GM23248 (cell line): ENCODE measurements around the gene ARHGEF38. TPM values are rescaled to one million over a fixed set of nuclear protein-coding genes. Genes with fewer than 3 reads are reported as not detected.

Experiments
- DNase-seq: peaks from one replicate; pipeline ENCODE4 v3.0.0-alpha.2; 2015
- H2AFZ ChIP-seq: fragments of 200-600 bp; sonication (generic); 2 replicates; pipeline ENCODE4 v1.6.1; 2016; ENCODE audit warnings: antibody characterized with exemption
- H3F3A ChIP-seq: fragments of 200-600 bp; sonication (generic); 2 replicates; pipeline ENCODE4 v1.6.1; 2016; ENCODE audit warnings: mild to moderate bottlenecking, antibody characterized with exemption, mixed run types; ENCODE audit not compliant: insufficient read depth
- H3K27ac ChIP-seq: fragments of 200-600 bp; sonication (generic); 2 replicates; pipeline ENCODE4 v1.5.1; 2016; ENCODE audit warnings: mild to moderate bottlenecking
- H3K27me3 ChIP-seq: fragments of 200-600 bp; sonication (generic); replicated peaks from 2 replicates; pipeline ENCODE4 v1.6.1; 2016; ENCODE audit warnings: mild to moderate bottlenecking; ENCODE audit not compliant: insufficient read depth
- H3K36me3 ChIP-seq: fragments of 200-600 bp; sonication (generic); 2 replicates; pipeline ENCODE4 v1.6.1; 2016; ENCODE audit warnings: low read depth, mild to moderate bottlenecking
- H3K4me1 ChIP-seq: fragments of 200-600 bp; sonication (generic); 2 replicates; pipeline ENCODE4 v1.6.1; 2016; ENCODE audit warnings: mild to moderate bottlenecking; ENCODE audit not compliant: insufficient read depth
- H3K4me2 ChIP-seq: fragments of 200-600 bp; sonication (generic); one replicate; pipeline ENCODE4 v1.6.1; 2016; ENCODE audit warnings: mild to moderate bottlenecking; ENCODE audit not compliant: unreplicated experiment
- H3K4me3 ChIP-seq: fragments of 200-600 bp; sonication (generic); 2 replicates; pipeline ENCODE4 v1.5.1; 2016; ENCODE audit warnings: mild to moderate bottlenecking
- H3K79me2 ChIP-seq: fragments of 200-600 bp; sonication (generic); 2 replicates; pipeline ENCODE4 v1.6.1; 2016; ENCODE audit warnings: mild to moderate bottlenecking; ENCODE audit not compliant: insufficient read depth
- H3K9ac ChIP-seq: fragments of 200-600 bp; sonication (generic); 2 replicates; pipeline ENCODE4 v1.6.1; 2016; ENCODE audit warnings: mild to moderate bottlenecking
- H3K9me2 ChIP-seq: fragments of 200-600 bp; sonication (generic); 2 replicates; pipeline ENCODE4 v1.6.1; 2016; ENCODE audit warnings: mixed run types, mild to moderate bottlenecking, moderate library complexity; ENCODE audit not compliant: insufficient read depth
- H3K9me3 ChIP-seq: fragments of 200-600 bp; sonication (generic); one replicate; pipeline ENCODE4 v1.6.1; 2017; ENCODE audit warnings: low read depth
- H4K20me1 ChIP-seq: fragments of 200-600 bp; sonication (generic); 2 replicates; pipeline ENCODE4 v1.6.0; 2016; ENCODE audit not compliant: insufficient read depth
- EZH2 ChIP-seq: fragments of 200-600 bp; sonication (generic); IDR thresholded peaks from 2 replicates; pipeline ENCODE4 v1.6.1; 2018; ENCODE audit warnings: antibody characterized with exemption, mild to moderate bottlenecking; ENCODE audit not compliant: insufficient read depth, poor library complexity, severe bottlenecking
- EZH2phosphoT487 ChIP-seq: fragments of 200-600 bp; sonication (generic); IDR thresholded peaks from 2 replicates; pipeline ENCODE4 v1.6.1; 2018; ENCODE audit warnings: antibody characterized with exemption, moderate library complexity, mild to moderate bottlenecking, low read depth; ENCODE audit not compliant: insufficient read depth
- WGBS, 2 experiments: methylation state at CpG; one replicate each; pipeline ENCODE4 v1.1.6; 2015 to 2017; ENCODE audit warnings: low lambda C conversion rate in 2 of 2, low coverage in 1 of 2; ENCODE audit errors: missing lambda C conversion rate in 2 of 2; 5-methylcytosine and 5-hydroxymethylcytosine counted together
- in situ Hi-C: fragments of 300-500 bp; cut with MboI; formaldehyde crosslinking; loops from 2 replicates; pipeline ENCODE4 v1.15.0; 2020
- polyA plus RNA-seq: library from polyadenylated mRNA; unstranded; fragments of >200 nt; fragmentation: Nextera tagmentation; extraction: Ambion mirVana; gene quantifications from 2 replicates; pipeline ENCODE4 v1.2.1, GENCODE V29; 2016
- total RNA-seq: library from RNA; depleted of rRNA; stranded (reverse); fragments of >200 nt; shearing (Covaris generic); gene quantifications from 2 replicates; pipeline ENCODE4 v1.2.3, GENCODE V29; 2014

Gene ARHGEF38
- total and polyA plus RNA-seq, 2 experiments from 2014 or later: not detected

DNA sequence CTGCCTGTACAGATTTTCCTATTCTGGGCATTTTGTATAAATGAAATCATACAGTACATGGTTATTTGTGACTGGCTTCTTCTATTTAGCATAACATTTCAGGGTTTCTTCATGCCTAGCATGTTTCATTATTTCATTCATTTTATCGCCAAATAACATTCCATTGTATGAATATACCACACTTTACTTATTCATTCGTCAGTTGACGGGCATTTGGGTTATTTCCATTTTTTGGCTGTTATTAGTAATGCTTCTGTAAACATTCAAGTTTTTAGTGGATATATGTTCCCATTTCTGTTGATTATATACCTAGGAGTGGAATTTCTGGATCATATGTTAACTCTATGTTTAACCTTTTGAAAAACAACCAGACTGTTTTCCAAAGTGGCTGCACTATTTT, 108.6 kb downstream of the ARHGEF38 start:
- Histone ChIP-seq H3K4me1 (no peaks in the 10 kb centered on the region), H3K9me2 (no peaks in the 10 kb centered on the region), H4K20me1 (no peaks in the 10 kb centered on the region), H3K9ac (no peak overlapping the region), H3K27me3 (no peaks in the 10 kb centered on the region), H3K79me2 (no peaks in the 10 kb centered on the region), H3K9me3 (no peaks in the 10 kb centered on the region), H3K27ac (no peak overlapping the region), H3K36me3 (no peaks in the 10 kb centered on the region), H3F3A (no peaks in the 10 kb centered on the region), H3K4me3 (no peak overlapping the region), H2AFZ (no peak overlapping the region), H3K4me2 (no peak overlapping the region)
- TF ChIP-seq EZH2phosphoT487 (no peak), EZH2 (no peak)
- in situ Hi-C loops: no loop called here
- WGBS, 2 experiments: 86 to 91% methylated on average over 3 of the region's 3 CpGs
- DNase-seq: no peak

DNA sequence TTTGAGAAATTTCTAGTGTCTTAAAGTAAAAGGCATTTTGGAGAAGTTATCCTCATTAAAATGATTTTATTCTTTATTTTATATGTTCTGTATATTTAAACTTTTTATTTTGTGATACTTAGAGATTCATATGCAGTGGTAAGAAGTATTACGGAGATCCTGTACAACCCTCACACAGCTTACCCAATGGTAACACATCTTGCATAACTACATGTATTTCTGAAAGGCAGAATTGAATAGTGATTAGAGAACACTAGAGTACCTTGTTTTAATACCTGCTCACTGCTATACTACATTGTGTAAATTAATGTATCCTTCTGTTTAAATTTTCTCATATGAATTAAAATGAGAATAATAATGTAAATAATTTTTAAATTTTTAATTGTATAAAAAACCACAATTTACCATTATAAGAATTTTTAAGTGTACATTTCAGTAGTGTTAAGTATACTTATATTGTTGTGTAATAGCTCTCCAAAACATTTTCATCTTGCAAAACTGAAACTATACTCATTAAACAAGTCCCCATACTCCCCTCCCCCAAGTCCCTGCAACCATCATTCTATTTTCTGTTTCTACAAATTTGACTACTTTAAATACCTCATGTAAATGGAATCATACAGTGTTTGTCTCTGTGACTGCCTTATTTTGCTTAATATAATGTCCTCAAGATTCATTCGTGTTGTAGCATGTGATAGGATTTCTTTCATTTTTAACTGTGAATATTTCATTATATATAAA, 110.7 kb downstream of the ARHGEF38 start:
- H3K4me3 ChIP-seq: no peak overlapping the region
- H2AFZ ChIP-seq: no peak overlapping the region
- 67 to 70% methylated on average over 2 of the region's 2 CpGs for WGBS, 2 experiments
- no peaks in the 10 kb centered on the region for H3K9me2 ChIP-seq
- no peaks in the 10 kb centered on the region for H3F3A ChIP-seq
- no peak overlapping the region for H3K27ac ChIP-seq
- H3K4me2 ChIP-seq: no peak overlapping the region
- H3K9me3 ChIP-seq: no peaks in the 10 kb centered on the region
- no peaks in the 10 kb centered on the region for H3K79me2 ChIP-seq
- no peaks in the 10 kb centered on the region for H3K4me1 ChIP-seq
- TF ChIP-seq EZH2 (no peak), EZH2phosphoT487 (no peak)
- DNase-seq: no peak
- H4K20me1 ChIP-seq: no peaks in the 10 kb centered on the region
- H3K9ac ChIP-seq: no peak overlapping the region
- in situ Hi-C loops: no loop called here
- H3K36me3 ChIP-seq: no peaks in the 10 kb centered on the region
- H3K27me3 ChIP-seq: no peaks in the 10 kb centered on the region; the same call in 1 of the 2 replicates

DNA sequence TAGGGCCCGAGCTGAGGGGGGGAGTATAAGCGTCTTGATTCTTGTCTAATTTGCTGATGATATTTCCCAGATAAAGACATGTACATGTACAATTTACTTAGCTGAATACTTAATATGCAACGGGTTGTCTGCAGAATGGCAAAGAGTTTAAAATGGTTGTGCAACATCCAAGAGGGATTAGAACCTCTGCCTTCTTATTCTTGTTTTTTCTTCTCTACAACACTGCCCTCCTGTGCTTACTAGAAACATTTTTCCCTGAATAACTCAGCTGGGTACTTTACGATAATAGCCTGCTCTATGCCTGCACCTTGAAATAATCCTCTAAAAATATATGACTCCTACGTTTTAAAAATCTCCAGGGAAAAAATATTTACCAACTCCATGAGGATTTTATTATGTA, 114.3 kb downstream of the ARHGEF38 start:
- H3K9ac ChIP-seq: no peak overlapping the region
- no peak overlapping the region for H3K4me2 ChIP-seq
- no peaks in the 10 kb centered on the region for H3K9me3 ChIP-seq
- no peaks in the 10 kb centered on the region for H3F3A ChIP-seq
- TF ChIP-seq EZH2phosphoT487: no peak
- no peak for TF ChIP-seq EZH2
- no peaks in the 10 kb centered on the region for H3K79me2 ChIP-seq
- in situ Hi-C loops: no loop called here
- H3K4me3 ChIP-seq: no peak overlapping the region
- no peaks in the 10 kb centered on the region for H3K9me2 ChIP-seq
- DNase-seq: peak; percentile 46
- no peaks in the 10 kb centered on the region for H3K36me3 ChIP-seq
- no peaks in the 10 kb centered on the region for H4K20me1 ChIP-seq
- H3K27ac ChIP-seq: no peak overlapping the region
- H2AFZ ChIP-seq: no peak overlapping the region
- no peaks in the 10 kb centered on the region; the same call in 1 of the 2 replicates for H3K27me3 ChIP-seq
- WGBS, 2 experiments: 5 to 8% methylated on average over 5 of the region's 5 CpGs
- H3K4me1 ChIP-seq: no peaks in the 10 kb centered on the region

DNA sequence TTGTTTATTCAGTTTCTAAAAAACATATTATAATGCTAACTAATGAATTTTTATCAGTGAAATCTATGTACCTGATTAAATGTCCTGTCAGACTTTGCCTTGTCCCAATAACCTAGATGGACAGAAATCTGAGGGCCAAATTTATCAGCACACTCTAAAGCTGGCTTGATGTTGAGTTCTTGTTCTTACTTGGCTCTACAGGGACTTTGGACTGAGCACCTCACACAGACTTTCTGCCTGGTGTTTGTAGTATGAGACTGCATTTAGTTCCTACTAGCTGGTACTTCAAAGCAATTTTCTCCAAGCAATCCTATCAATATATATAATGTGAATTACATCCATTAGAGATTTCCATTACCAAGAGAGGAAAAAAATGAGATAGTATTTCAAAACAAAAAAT, 118.3 kb downstream of the ARHGEF38 start:
- Histone ChIP-seq H4K20me1 (no peaks in the 10 kb centered on the region), H3F3A (no peaks in the 10 kb centered on the region), H3K9ac (no peak overlapping the region), H3K4me3 (no peak overlapping the region), H3K4me1 (no peaks in the 10 kb centered on the region), H3K4me2 (no peak overlapping the region), H3K27me3 (no peaks in the 10 kb centered on the region; the same call in 1 of the 2 replicates), H3K27ac (no peak overlapping the region), H3K9me2 (no peaks in the 10 kb centered on the region), H3K9me3 (no peaks in the 10 kb centered on the region), H2AFZ (no peak overlapping the region), H3K79me2 (no peaks in the 10 kb centered on the region), H3K36me3 (no peaks in the 10 kb centered on the region)
- TF ChIP-seq EZH2phosphoT487 (no peak), EZH2 (no peak)
- in situ Hi-C loops: no loop called here
- no peak for DNase-seq
